Left renal pelvis (tissue), 4 donors: Measurements from ENCODE around the gene ATP5F1B. TPM values are rescaled to one million over a fixed set of nuclear protein-coding genes. Genes with fewer than 3 reads are reported as not detected.
A peak's percentile ranks its signal among the peaks of the same experiment; 100 is the strongest.

ENCODE experiments used
- DNase-seq, 4 donors: peaks; one replicate each; pipeline ENCODE4 v3.0.0-alpha.2; 2013; ENCODE audit warnings: low read depth in 4 of 4, low spot score in 3 of 4
- polyA plus RNA-seq, 4 donors: library from polyadenylated mRNA; unstranded; fragments of 120-200 nt; gene quantifications; one replicate each; pipeline ENCODE4 v1.2.1, GENCODE V29; 2013; ENCODE audit not compliant: insufficient read length in 4 of 4

The ATP5F1B gene
- polyA plus RNA-seq, 4 donors, result 483 to 1,155 (median 920) TPM

- no peak for DNase-seq
Observed at GRCh38 chr12:56628671-56629458, 16.9 kb downstream of the ATP5F1B start.

GRCh38 chr12:56626701-56627100, 19.1 kb downstream of the ATP5F1B start:
- no peak for DNase-seq

- no peak for DNase-seq
Observed at GRCh38 chr12:56622535-56622934, 23.2 kb downstream of the ATP5F1B start.

GRCh38 chr12:56616925-56617324, 28.9 kb downstream of the ATP5F1B start:
- no peak for DNase-seq

GRCh38 chr12:56616244-56616643, 29.5 kb downstream of the ATP5F1B start:
- no peak for DNase-seq

- DNase-seq, result no peak
Observed at GRCh38 chr12:56614627-56615026, 31.2 kb downstream of the ATP5F1B start.

GRCh38 chr12:56604355-56604754, 41.4 kb downstream of the ATP5F1B start:
- no peak for DNase-seq

GRCh38 chr12:56602239-56602638, 43.5 kb downstream of the ATP5F1B start:
- no peak for DNase-seq

GRCh38 chr12:56601503-56601902, 44.3 kb downstream of the ATP5F1B start:
- no peak for DNase-seq

GRCh38 chr12:56600753-56601152, 45.0 kb downstream of the ATP5F1B start:
- DNase-seq, result no peak

- DNase-seq, result no peak
Observed at GRCh38 chr12:56599797-56600196, 46.0 kb downstream of the ATP5F1B start.

GRCh38 chr12:56599041-56599440, 46.7 kb downstream of the ATP5F1B start:
- no peak for DNase-seq

GRCh38 chr12:56596815-56597214, 49.0 kb downstream of the ATP5F1B start:
- no peak for DNase-seq

GRCh38 chr12:56593909-56594621, 51.7 kb downstream of the ATP5F1B start:
- DNase-seq, result peak; percentile 31 to 60 (median 51)

- DNase-seq, result no peak
Observed at GRCh38 chr12:56591961-56592360, 53.8 kb downstream of the ATP5F1B start.

GRCh38 chr12:56591126-56591525, 54.7 kb downstream of the ATP5F1B start:
- no peak for DNase-seq

- DNase-seq, result no peak
Observed at GRCh38 chr12:56590237-56590830, 55.5 kb downstream of the ATP5F1B start.

- DNase-seq, result no peak
Observed at GRCh38 chr12:56589783-56590182, 56.0 kb downstream of the ATP5F1B start.
